ENCODE measurements around the gene XIRP2. TPM values are rescaled to one million over a fixed set of nuclear protein-coding genes. Genes with fewer than 3 reads are reported as not detected.

The XIRP2 gene
- total RNA-seq, 1 donor from 2014 or later = 0.25 TPM

DNA sequence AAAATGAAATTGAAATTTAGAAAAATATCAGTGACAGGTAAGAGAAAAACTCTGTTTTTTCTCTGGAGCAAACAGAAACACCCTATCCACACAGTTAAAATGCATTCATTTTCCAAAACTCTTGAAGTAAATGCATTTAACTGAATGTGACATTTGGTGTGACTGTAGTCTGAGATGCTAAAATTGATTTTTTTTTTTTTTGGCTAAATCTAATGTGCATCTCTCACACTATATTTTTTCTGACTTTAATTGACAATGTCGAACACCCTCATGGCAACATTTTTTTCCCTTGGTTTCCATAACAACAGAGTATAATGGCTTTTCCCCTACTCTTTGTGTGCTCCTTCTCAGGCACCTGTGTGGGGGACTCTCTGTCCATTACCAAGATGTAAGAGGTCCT, 366.4 kb downstream of the XIRP2 start:
- Mint-ChIP-seq H3K9me3 (ENCODE audit: unreplicated experiment) (no peaks in the 10 kb centered on the region), H3K4me1 (ENCODE audit: low read depth, unreplicated experiment) (no peaks in the 10 kb centered on the region)
- FAIRE-seq = no peak

DNA sequence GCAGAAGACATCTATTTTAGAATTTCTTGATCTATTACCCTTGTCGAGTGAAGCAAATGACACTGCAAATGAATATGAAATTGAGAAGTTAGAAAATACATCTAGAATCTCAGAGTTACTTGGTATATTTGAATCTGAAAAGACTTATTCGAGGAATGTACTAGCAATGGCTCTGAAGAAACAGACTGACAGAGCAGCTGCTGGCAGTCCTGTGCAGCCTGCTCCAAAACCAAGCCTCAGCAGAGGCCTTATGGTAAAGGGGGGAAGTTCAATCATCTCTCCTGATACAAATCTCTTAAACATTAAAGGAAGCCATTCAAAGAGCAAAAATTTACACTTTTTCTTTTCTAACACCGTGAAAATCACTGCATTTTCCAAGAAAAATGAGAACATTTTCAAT, 370.4 kb downstream of the XIRP2 start:
- H3K9me3 Mint-ChIP-seq (ENCODE audit: unreplicated experiment) = no peaks in the 10 kb centered on the region
- H3K4me1 ChIP-seq (ENCODE audit: insufficient read depth, low read length) = no peaks in the 10 kb centered on the region
- no peak overlapping the region for H3K9ac ChIP-seq (ENCODE audit: low read length)
- DNase-seq (ENCODE audit: low read depth) (no peak), FAIRE-seq (no peak)
- H3K27ac Mint-ChIP-seq (ENCODE audit: unreplicated experiment) = no peak overlapping the region
- no peaks in the 10 kb centered on the region for H3K36me3 ChIP-seq (ENCODE audit: insufficient read depth, low read length)
- H3K79me2 ChIP-seq (ENCODE audit: insufficient read depth, low read length) = no peaks in the 10 kb centered on the region
- TF ChIP-seq, protein P1, sequence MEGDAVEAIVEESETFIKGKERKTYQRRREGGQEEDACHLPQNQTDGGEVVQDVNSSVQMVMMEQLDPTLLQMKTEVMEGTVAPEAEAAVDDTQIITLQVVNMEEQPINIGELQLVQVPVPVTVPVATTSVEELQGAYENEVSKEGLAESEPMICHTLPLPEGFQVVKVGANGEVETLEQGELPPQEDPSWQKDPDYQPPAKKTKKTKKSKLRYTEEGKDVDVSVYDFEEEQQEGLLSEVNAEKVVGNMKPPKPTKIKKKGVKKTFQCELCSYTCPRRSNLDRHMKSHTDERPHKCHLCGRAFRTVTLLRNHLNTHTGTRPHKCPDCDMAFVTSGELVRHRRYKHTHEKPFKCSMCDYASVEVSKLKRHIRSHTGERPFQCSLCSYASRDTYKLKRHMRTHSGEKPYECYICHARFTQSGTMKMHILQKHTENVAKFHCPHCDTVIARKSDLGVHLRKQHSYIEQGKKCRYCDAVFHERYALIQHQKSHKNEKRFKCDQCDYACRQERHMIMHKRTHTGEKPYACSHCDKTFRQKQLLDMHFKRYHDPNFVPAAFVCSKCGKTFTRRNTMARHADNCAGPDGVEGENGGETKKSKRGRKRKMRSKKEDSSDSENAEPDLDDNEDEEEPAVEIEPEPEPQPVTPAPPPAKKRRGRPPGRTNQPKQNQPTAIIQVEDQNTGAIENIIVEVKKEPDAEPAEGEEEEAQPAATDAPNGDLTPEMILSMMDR (IDR thresholded peaks at IDR 0.05; ENCODE audit: insufficient read depth, low read depth, low read length) = no peak
- TF ChIP-seq EZH2 (IDR thresholded peaks at IDR 0.05; ENCODE audit: insufficient read depth, low read length) = no peak
- no peak overlapping the region for H3K4me2 ChIP-seq (ENCODE audit: low read length)
- no peak overlapping the region for H3K27ac ChIP-seq (ENCODE audit: low read depth, low read length)
- H3K27me3 Mint-ChIP-seq (ENCODE audit: low read depth, unreplicated experiment) = no peaks in the 10 kb centered on the region
- H3K9me3 ChIP-seq (ENCODE audit: insufficient read depth, low read depth, low read length) = no peaks in the 10 kb centered on the region
- no peak overlapping the region for H2AFZ ChIP-seq (ENCODE audit: low read depth, low read length)
- no peaks in the 10 kb centered on the region for H3K36me3 Mint-ChIP-seq (ENCODE audit: low read depth, unreplicated experiment)
- no peaks in the 10 kb centered on the region for H3K4me1 Mint-ChIP-seq (ENCODE audit: low read depth, unreplicated experiment)
- no peak overlapping the region for H3K4me3 Mint-ChIP-seq (ENCODE audit: unreplicated experiment)
- no peaks in the 10 kb centered on the region for H3K27me3 ChIP-seq (ENCODE audit: insufficient read depth, low read length)
- H3K4me3 ChIP-seq (ENCODE audit: insufficient read depth, low read depth, low read length) = no peak overlapping the region
- no peaks in the 10 kb centered on the region for H4K20me1 ChIP-seq (ENCODE audit: insufficient read depth, low read length)

More for the DNA sequence above, 366.4 kb downstream of the XIRP2 start:
- no peak for DNase-seq (ENCODE audit: low read depth)
- Histone ChIP-seq H3K9me3 (ENCODE audit: insufficient read depth, low read depth, low read length) (no peaks in the 10 kb centered on the region), H3K79me2 (ENCODE audit: insufficient read depth, low read length) (no peaks in the 10 kb centered on the region), H4K20me1 (ENCODE audit: insufficient read depth, low read length) (no peaks in the 10 kb centered on the region), H3K27ac (ENCODE audit: low read depth, low read length) (no peak overlapping the region), H3K9ac (ENCODE audit: low read length) (no peak overlapping the region), H3K27me3 (ENCODE audit: insufficient read depth, low read length) (peaks cover 7% of the 10 kb centered on the region), H3K4me3 (ENCODE audit: insufficient read depth, low read depth, low read length) (no peak overlapping the region), H3K4me2 (ENCODE audit: low read length) (no peak overlapping the region), H3K4me1 (ENCODE audit: insufficient read depth, low read length) (no peaks in the 10 kb centered on the region), H2AFZ (ENCODE audit: low read depth, low read length) (no peak overlapping the region), H3K36me3 (ENCODE audit: insufficient read depth, low read length) (no peaks in the 10 kb centered on the region)
- H3K27ac Mint-ChIP-seq (ENCODE audit: unreplicated experiment) = no peak overlapping the region
- TF ChIP-seq, protein P1 (IDR thresholded peaks at IDR 0.05; ENCODE audit: insufficient read depth, low read depth, low read length) = no peak
- no peak for TF ChIP-seq EZH2 (IDR thresholded peaks at IDR 0.05; ENCODE audit: insufficient read depth, low read length)
- no peaks in the 10 kb centered on the region for H3K27me3 Mint-ChIP-seq (ENCODE audit: low read depth, unreplicated experiment)
- H3K4me3 Mint-ChIP-seq (ENCODE audit: unreplicated experiment) = no peak overlapping the region
- H3K36me3 Mint-ChIP-seq (ENCODE audit: low read depth, unreplicated experiment) = no peaks in the 10 kb centered on the region

GRCh38 chr2:167264380-167264779, 376.1 kb downstream of the XIRP2 start:
- Mint-ChIP-seq H3K9me3 (ENCODE audit: unreplicated experiment) (peaks cover 17% of the 10 kb centered on the region), H3K27me3 (ENCODE audit: low read depth, unreplicated experiment) (no peaks in the 10 kb centered on the region), H3K36me3 (ENCODE audit: low read depth, unreplicated experiment) (peaks cover 2% of the 10 kb centered on the region), H3K4me3 (ENCODE audit: unreplicated experiment) (no peak overlapping the region), H3K27ac (ENCODE audit: unreplicated experiment) (no peak overlapping the region), H3K4me1 (ENCODE audit: low read depth, unreplicated experiment) (no peaks in the 10 kb centered on the region)
- no peak overlapping the region for H3K27ac ChIP-seq (ENCODE audit: low read depth, low read length)
- no peak overlapping the region for H3K4me2 ChIP-seq (ENCODE audit: low read length)
- FAIRE-seq = no peak
- H3K4me3 ChIP-seq (ENCODE audit: insufficient read depth, low read depth, low read length) = no peak overlapping the region
- no peak overlapping the region for H2AFZ ChIP-seq (ENCODE audit: low read depth, low read length)
- no peaks in the 10 kb centered on the region for H4K20me1 ChIP-seq (ENCODE audit: insufficient read depth, low read length)
- TF ChIP-seq, protein P1 (IDR thresholded peaks at IDR 0.05; ENCODE audit: insufficient read depth, low read depth, low read length) = peak; percentile 46
- TF ChIP-seq EZH2 (IDR thresholded peaks at IDR 0.05; ENCODE audit: insufficient read depth, low read length) = no peak
- H3K36me3 ChIP-seq (ENCODE audit: insufficient read depth, low read length) = no peaks in the 10 kb centered on the region
- H3K4me1 ChIP-seq (ENCODE audit: insufficient read depth, low read length) = no peaks in the 10 kb centered on the region
- H3K9ac ChIP-seq (ENCODE audit: low read length) = no peak overlapping the region
- H3K27me3 ChIP-seq (ENCODE audit: insufficient read depth, low read length) = no peaks in the 10 kb centered on the region
- no peaks in the 10 kb centered on the region for H3K79me2 ChIP-seq (ENCODE audit: insufficient read depth, low read length)
- DNase-seq (ENCODE audit: low read depth) = no peak
- peaks cover 3% of the 10 kb centered on the region for H3K9me3 ChIP-seq (ENCODE audit: insufficient read depth, low read depth, low read length)
